Stimulated activated CD4-positive, alpha-beta T cell treated with anti-CD3 and anti-CD28 coated beads, Interleukin-4, amount 100 ng/mL, for 24 hours (primary cell): ENCODE results near the gene MYH16.
"Not testable (repeated sequence)": the region's sequence is repeated elsewhere in the genome, so short reads cannot be mapped to it uniquely, and the experiment has no call there.

Source experiments
- DNase-seq: peaks from one replicate; pipeline ENCODE4 v3.0.0-alpha.2; 2020

The MYH16 gene

GRCh38 chr7:99308461-99309074, 35.9 kb downstream of the MYH16 start:
- no peak for DNase-seq

GRCh38 chr7:99309111-99309510, 36.5 kb downstream of the MYH16 start:
- DNase-seq: no peak

- DNase-seq: no peak
These were observed 37.4 kb downstream of the MYH16 start for GRCh38 chr7:99310004-99310403.

- no peak for DNase-seq
These were observed 39.1 kb downstream of the MYH16 start for GRCh38 chr7:99311702-99312101.

- DNase-seq: peak; percentile 79
These were observed 39.9 kb downstream of the MYH16 start for GRCh38 chr7:99312316-99313203.

- DNase-seq: no peak
These were observed 40.5 kb downstream of the MYH16 start for GRCh38 chr7:99313204-99313573.

GRCh38 chr7:99314504-99314903, 41.9 kb downstream of the MYH16 start:
- DNase-seq: peak; percentile 15

GRCh38 chr7:99320371-99320770, 47.7 kb downstream of the MYH16 start:
- no peak for DNase-seq

GRCh38 chr7:99322659-99323058, 50.0 kb downstream of the MYH16 start:
- not testable (repeated sequence) for DNase-seq

GRCh38 chr7:99324559-99324958, 51.9 kb downstream of the MYH16 start:
- DNase-seq: no peak

GRCh38 chr7:99325001-99325493, 52.4 kb downstream of the MYH16 start:
- DNase-seq: no peak

- DNase-seq: peak; percentile 92
These were observed 53.2 kb downstream of the MYH16 start, which contains the start of gene ARPC1A for GRCh38 chr7:99325592-99326407. Gene ARPC1A (plus strand): TSS chr7:99325898. CDS start chr7:99333354, 7,456 bp downstream.

- DNase-seq: no peak
These were observed 53.8 kb downstream of the MYH16 start for GRCh38 chr7:99326408-99326782.

GRCh38 chr7:99330314-99330961, 57.8 kb downstream of the MYH16 start:
- DNase-seq: peak; percentile 16

- DNase-seq: peak; percentile 12
These were observed 58.4 kb downstream of the MYH16 start for GRCh38 chr7:99331002-99331401.

GRCh38 chr7:99339595-99339994, 67.0 kb downstream of the MYH16 start:
- no peak for DNase-seq

GRCh38 chr7:99340659-99341058, 68.0 kb downstream of the MYH16 start:
- no peak for DNase-seq

- no peak for DNase-seq
These were observed 71.5 kb downstream of the MYH16 start for GRCh38 chr7:99344061-99344647.

- DNase-seq: not testable (repeated sequence)
These were observed 78.0 kb downstream of the MYH16 start for GRCh38 chr7:99350641-99351040.

GRCh38 chr7:99352247-99352646, 79.6 kb downstream of the MYH16 start:
- DNase-seq: no peak

- DNase-seq: no peak
These were observed 82.5 kb downstream of the MYH16 start for GRCh38 chr7:99355098-99355497.
